Pancreas (tissue), 10 donors: ENCODE data around the gene THSD7A. TPM values are rescaled to one million over a fixed set of nuclear protein-coding genes. Genes with fewer than 3 reads are reported as not detected.

Source experiments
- ATAC-seq, 4 donors: fragments of 200-7000 bp; cut with Tn5 transposase; one replicate each; pipeline versions ENCODE4 v1.8.0 to v1.9.1; 2020; ENCODE audit warnings: mild to moderate bottlenecking in 4 of 4, moderate library complexity in 4 of 4
- DNase-seq, 6 donors: peaks; one replicate each; pipeline ENCODE4 v3.0.0-alpha.2; 2020
- FAIRE-seq: peaks from 2 replicates; lab custom pipeline; 2012; peaks lifted over from hg19 to GRCh38; lab: Jason Lieb, UNC
- H3K27ac ChIP-seq, 4 donors: fragments of 200-600 bp; sonication (generic); 1 replicate in 3 of 4; 2 replicates in 1 of 4; pipeline versions ENCODE4 v1.5.0 to v1.8.0; 2020
- H3K27me3 ChIP-seq, 4 donors: fragments of 200-600 bp; one replicate each; pipeline ENCODE4 v1.8.0; 2021
- H3K36me3 ChIP-seq, 3 donors: fragments of 200-600 bp; sonication (generic) in 1 of 3; one replicate each; pipeline versions ENCODE4 v1.5.0 to v1.8.0; 2020 to 2021
- H3K4me1 ChIP-seq, 3 donors: fragments of 200-600 bp; one replicate each; pipeline ENCODE4 v1.8.0; 2021
- H3K4me3 ChIP-seq, 4 donors: fragments of 200-600 bp; sonication (generic) in 2 of 4; one replicate each; pipeline versions ENCODE4 v1.5.0 to v1.8.0; 2020 to 2021
- H3K9me3 ChIP-seq, 4 donors: fragments of 200-600 bp; one replicate each; pipeline ENCODE4 v1.8.0; 2021
- WGBS, 2 donors: extraction: QIAGEN DNeasy Blood & Tissue Kit; methylation state at CpG; one replicate each; pipeline ENCODE4 v1.1.7; 2013; 5-methylcytosine and 5-hydroxymethylcytosine counted together
- intact Hi-C, 3 donors: fragments of 100-400 bp; cut with DNase I; formaldehyde crosslinking; loops; one replicate each; pipeline versions ENCODE4 v1.11.1 to v1.14.2; 2022
- polyA plus RNA-seq, 2 donors: library from polyadenylated mRNA; stranded (reverse); fragments of 200-250 nt; gene quantifications; one replicate each; pipeline ENCODE4 v1.2.3, GENCODE V29; 2013
- total RNA-seq, 6 donors: library from RNA; stranded (reverse); fragmentation: NEBNext Ultra II Directional in 4 of 6; extraction: Animal tissue kit (Norgen Biotek cat#: 25700) in 4 of 6; gene quantifications; one replicate each; pipeline versions ENCODE4 v1.2.1 to v1.2.4, GENCODE V29; 2021 to 2023
- TF ChIP-seq, protein P1 (sequence below), 4 donors: fragments of 200-600 bp; sonication (generic) in 3 of 4; IDR thresholded peaks; one replicate each; pipeline versions ENCODE4 v1.5.0 to v1.8.0; 2021; ENCODE audit warnings: antibody characterized with exemption in 4 of 4
- donor health status: healthy with polysubstance abuse.
- donor health status: DM: no; HTN: no; CAD: no; lungs with moderate emphysema.
- donor health status: DM: no; HTN: no; CAD: no.
- donor health status: control.
- donor health status: control.
- donor health status: Bipolar disorder and iron deficiency.
- donor health status: DM: yes; HTN: yes; CAD: no.
- donor health status: DM: no; HTN: no; CAD: no.
- donor health status: DM: no; HTN: no; CAD: no.
- donor health status: DM: yes; HTN: yes; CAD: no.

THSD7A gene
- total and polyA plus RNA-seq, 8 donors, result 0.30 to 3.7 (median 0.90) TPM

DNA sequence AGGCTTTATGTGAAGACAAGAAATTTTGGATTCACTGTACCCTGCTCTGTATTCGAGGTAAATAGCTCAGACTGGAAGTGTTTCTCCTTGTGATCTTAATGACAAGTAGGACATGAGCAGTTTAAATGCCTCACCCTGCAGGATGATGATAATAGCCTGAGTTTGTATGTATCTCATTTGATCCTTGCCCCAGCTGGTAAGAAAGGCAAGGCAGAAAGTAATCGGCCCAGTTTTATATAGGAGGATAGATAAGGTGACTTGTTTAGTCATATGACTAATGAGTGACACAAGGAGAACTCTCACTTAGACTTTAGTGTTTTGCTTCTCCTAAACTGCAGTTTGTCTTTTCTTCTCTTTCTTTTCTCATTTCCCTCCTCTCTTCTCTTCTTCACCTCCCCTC lies 485.7 kb downstream of the THSD7A start:
- TF ChIP-seq, protein P1, sequence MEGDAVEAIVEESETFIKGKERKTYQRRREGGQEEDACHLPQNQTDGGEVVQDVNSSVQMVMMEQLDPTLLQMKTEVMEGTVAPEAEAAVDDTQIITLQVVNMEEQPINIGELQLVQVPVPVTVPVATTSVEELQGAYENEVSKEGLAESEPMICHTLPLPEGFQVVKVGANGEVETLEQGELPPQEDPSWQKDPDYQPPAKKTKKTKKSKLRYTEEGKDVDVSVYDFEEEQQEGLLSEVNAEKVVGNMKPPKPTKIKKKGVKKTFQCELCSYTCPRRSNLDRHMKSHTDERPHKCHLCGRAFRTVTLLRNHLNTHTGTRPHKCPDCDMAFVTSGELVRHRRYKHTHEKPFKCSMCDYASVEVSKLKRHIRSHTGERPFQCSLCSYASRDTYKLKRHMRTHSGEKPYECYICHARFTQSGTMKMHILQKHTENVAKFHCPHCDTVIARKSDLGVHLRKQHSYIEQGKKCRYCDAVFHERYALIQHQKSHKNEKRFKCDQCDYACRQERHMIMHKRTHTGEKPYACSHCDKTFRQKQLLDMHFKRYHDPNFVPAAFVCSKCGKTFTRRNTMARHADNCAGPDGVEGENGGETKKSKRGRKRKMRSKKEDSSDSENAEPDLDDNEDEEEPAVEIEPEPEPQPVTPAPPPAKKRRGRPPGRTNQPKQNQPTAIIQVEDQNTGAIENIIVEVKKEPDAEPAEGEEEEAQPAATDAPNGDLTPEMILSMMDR (IDR thresholded peaks at IDR 0.05), result no peak
- 35 to 36% methylated on average over 2 of the region's 2 CpGs for WGBS, 2 donors
- no peak for ATAC-seq
- H3K4me1 ChIP-seq, result no peaks in the 10 kb centered on the region
- peaks cover 0 to 6% (median 0%) of the 10 kb centered on the region in 4 donors for H3K27me3 ChIP-seq
- no peak for FAIRE-seq
- intact Hi-C loops, result no loop called here
- no peak overlapping the region for H3K4me3 ChIP-seq
- H3K9me3 ChIP-seq, result no peaks in the 10 kb centered on the region
- DNase-seq, result no peak
- H3K36me3 ChIP-seq, result no peaks in the 10 kb centered on the region
- no peak overlapping the region for H3K27ac ChIP-seq

DNA sequence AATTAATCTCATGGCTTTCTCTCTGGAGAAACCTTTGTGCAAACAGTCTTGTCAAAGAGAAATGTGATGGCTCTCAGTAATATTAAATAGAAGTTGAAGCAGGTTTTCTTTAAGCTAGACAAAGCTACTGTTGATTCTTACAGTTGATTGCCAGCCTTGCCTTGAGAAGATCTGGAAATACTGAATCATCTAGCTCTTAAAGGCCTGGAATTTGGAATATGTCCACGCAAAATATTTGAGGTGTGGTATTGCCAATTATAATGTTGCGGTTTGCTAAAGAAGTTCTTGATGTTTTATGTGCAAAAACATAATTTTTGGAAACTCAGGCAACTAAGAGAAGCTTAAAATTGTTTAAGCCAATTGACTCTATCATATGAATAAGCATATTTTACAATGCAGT lies 486.4 kb downstream of the THSD7A start:
- FAIRE-seq (no peak), DNase-seq (no peak), ATAC-seq (no peak)
- intact Hi-C loops, result no loop called here
- TF ChIP-seq, protein P1 (IDR thresholded peaks at IDR 0.05), result no peak
- peaks cover 0 to 6% (median 0%) of the 10 kb centered on the region in 4 donors for H3K27me3 ChIP-seq
- H3K36me3 ChIP-seq, result no peaks in the 10 kb centered on the region
- WGBS, 2 donors, result 67 to 76% methylated on average over 2 of the region's 2 CpGs
- no peak overlapping the region for H3K4me3 ChIP-seq
- no peak overlapping the region for H3K27ac ChIP-seq
- no peaks in the 10 kb centered on the region for H3K9me3 ChIP-seq
- no peaks in the 10 kb centered on the region for H3K4me1 ChIP-seq

GRCh38 chr7:11343818-11344413 lies 488.1 kb downstream of the THSD7A start:
- H3K4me3 ChIP-seq, result no peak overlapping the region
- no peaks in the 10 kb centered on the region for H3K4me1 ChIP-seq
- no peaks in the 10 kb centered on the region for H3K36me3 ChIP-seq
- no peaks in the 10 kb centered on the region for H3K9me3 ChIP-seq
- 12% methylated on average over 10 of the region's 10 CpGs for WGBS, 2 donors
- DNase-seq (no peak), ATAC-seq (peak; percentile 43 to 65 (median 54)), FAIRE-seq (peak; percentile 47)
- intact Hi-C loops, result no loop called here
- peaks cover 0 to 6% (median 0%) of the 10 kb centered on the region in 4 donors for H3K27me3 ChIP-seq
- TF ChIP-seq, protein P1 (IDR thresholded peaks at IDR 0.05), result peak; percentile 48 to 78 (median 64)
- no peak overlapping the region for H3K27ac ChIP-seq

GRCh38 chr7:11343136-11343535 lies 488.9 kb downstream of the THSD7A start:
- no peaks in the 10 kb centered on the region for H3K36me3 ChIP-seq
- H3K9me3 ChIP-seq, result no peaks in the 10 kb centered on the region
- intact Hi-C loops, result no loop called here
- no peak for FAIRE-seq
- H3K4me1 ChIP-seq, result no peaks in the 10 kb centered on the region
- TF ChIP-seq, protein P1 (IDR thresholded peaks at IDR 0.05), result no peak
- no peak overlapping the region for H3K27ac ChIP-seq
- H3K27me3 ChIP-seq, result peaks cover 0 to 6% (median 0%) of the 10 kb centered on the region in 4 donors
- no peak for ATAC-seq
- DNase-seq, result no peak
- H3K4me3 ChIP-seq, result no peak overlapping the region

DNA sequence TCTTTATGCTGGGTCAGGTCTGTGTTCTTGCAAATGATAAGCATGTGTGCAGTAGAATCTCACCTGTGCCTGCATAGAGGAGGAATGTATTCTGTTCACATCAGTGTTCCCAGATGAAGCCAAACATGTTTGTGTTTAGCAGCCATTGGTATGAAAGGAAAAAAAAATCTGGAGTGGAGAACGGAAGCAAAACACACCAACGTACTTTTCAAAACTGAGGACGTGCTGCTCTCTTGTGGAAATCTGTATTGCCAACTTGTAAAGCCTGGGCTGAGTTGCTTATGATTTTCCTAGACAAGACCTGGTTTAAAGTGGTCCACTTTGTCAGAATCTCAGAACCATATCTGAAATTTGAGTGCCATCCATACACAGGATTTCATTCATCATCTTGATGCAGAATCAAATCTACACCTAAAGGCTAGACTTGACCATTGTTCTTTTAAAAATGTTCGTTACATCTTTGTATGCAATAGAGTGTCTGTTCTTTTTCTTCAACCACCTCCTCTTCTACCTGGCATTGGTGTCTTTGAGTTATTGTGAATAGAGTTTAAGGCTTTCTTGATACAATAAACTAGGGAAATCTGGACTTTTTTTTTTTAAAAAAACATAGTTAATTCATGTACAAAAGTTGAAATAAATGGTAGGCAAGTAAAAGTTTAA lies 490.6 kb downstream of the THSD7A start:
- no peak for FAIRE-seq
- Histone ChIP-seq H3K4me3 (no peak overlapping the region), H3K4me1 (no peaks in the 10 kb centered on the region), H3K36me3 (no peaks in the 10 kb centered on the region), H3K27ac (no peak overlapping the region), H3K27me3 (peaks cover 0 to 6% (median 0%) of the 10 kb centered on the region in 4 donors), H3K9me3 (no peaks in the 10 kb centered on the region)
- ATAC-seq, result peak in 1 of 4 donors; percentile 49
- WGBS, 2 donors, result 26 to 28% methylated on average over 4 of the region's 4 CpGs
- TF ChIP-seq, protein P1 (IDR thresholded peaks at IDR 0.05), result no peak
- intact Hi-C loops, result no loop called here
- DNase-seq, result no peak
